ENCODE measurements around the gene KMT2E. TPM values are rescaled to one million over a fixed set of nuclear protein-coding genes. Genes with fewer than 3 reads are reported as not detected.
A peak's percentile ranks its signal among the peaks of the same experiment; 100 is the strongest.

Gene KMT2E
- total and polyA plus RNA-seq, 8 donors = 14.1 to 62.5 (median 32.2) TPM

DNA sequence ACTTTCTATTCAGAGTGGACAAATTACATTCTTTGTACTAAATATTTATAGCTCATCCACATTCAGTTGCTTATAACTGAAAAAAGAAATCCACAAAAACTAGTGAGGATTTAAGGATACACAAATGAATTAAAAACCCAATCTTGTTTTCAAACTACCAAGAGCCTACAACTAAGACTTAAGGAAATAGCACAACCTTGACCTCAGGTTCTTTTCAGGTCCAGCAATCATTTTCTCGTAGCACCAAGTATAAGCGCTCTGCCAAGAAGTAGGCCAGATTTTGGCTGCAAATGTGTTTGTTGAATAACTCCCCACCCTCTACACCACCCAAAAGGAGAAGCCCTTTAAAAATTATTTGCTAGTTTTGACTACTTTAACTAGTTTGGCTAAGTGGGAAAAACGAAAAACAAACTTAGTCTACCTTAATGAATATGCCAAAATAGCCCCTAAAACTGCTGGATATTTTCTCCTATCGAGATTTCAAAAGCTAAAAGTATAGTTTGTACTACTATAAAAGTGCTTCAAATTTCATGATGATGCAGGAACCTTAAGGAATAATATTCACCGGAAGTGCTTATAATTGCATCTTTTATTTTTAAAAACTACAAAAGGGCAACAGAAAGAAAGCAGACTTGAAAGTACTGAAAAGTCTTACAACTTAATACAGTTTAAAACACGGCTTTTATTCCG, 2.7 kb upstream of the KMT2E start:
- intact Hi-C loops (cut with DNase I) = no loop called here
- Histone ChIP-seq H3K27me3 (no peaks in the 10 kb centered on the region), H3K36me3 (no peaks in the 10 kb centered on the region), H3K9me3 (no peaks in the 10 kb centered on the region), H3K4me3 (peak overlapping the region; percentile 51 to 82 (median 68)), H3K27ac (peak overlapping the region; percentile 99 to 100 (median 100)), H3K4me1 (peaks cover 18 to 27% (median 26%) of the 10 kb centered on the region in 3 donors)
- FAIRE-seq = no peak
- TF ChIP-seq, protein P1, sequence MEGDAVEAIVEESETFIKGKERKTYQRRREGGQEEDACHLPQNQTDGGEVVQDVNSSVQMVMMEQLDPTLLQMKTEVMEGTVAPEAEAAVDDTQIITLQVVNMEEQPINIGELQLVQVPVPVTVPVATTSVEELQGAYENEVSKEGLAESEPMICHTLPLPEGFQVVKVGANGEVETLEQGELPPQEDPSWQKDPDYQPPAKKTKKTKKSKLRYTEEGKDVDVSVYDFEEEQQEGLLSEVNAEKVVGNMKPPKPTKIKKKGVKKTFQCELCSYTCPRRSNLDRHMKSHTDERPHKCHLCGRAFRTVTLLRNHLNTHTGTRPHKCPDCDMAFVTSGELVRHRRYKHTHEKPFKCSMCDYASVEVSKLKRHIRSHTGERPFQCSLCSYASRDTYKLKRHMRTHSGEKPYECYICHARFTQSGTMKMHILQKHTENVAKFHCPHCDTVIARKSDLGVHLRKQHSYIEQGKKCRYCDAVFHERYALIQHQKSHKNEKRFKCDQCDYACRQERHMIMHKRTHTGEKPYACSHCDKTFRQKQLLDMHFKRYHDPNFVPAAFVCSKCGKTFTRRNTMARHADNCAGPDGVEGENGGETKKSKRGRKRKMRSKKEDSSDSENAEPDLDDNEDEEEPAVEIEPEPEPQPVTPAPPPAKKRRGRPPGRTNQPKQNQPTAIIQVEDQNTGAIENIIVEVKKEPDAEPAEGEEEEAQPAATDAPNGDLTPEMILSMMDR (IDR thresholded peaks at IDR 0.05) = no peak
- WGBS, 2 donors = 0 to 1% methylated on average over 7 of the region's 7 CpGs
- DNase-seq = no peak
- ATAC-seq = no peak

DNA sequence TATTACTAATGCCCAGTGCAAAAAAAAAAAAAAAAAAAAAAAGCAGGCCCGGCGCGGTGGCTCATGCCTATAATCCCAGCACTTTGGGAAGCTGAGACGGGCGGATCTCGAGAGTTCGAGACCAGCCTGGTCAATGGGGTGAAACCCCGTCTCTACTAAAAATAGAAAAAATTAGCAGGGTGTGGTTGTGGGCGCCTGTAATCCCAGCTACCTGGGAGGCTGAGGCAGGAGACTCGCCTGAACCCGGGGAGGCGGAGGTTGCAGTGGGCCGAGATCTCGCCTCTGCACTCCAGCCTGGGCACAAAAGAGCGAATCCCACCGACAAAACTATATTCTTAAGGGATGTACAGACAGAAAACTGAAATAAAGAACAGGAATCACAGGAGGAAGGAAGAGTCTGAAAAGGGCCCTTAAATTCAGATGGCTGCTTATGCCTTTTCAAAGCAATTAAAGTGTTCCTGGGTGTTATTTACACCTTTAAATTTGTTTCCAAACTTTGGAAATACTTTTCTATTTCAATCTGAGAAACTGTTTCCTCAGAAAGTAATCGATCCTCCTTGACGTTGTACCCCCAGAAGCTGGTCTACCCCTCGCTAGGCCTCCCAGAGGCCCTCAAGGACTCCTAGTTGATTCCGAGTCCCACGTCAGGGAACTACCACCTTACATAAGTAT, 2.0 kb upstream of the KMT2E start:
- Histone ChIP-seq H3K4me1 (peaks cover 12 to 20% (median 19%) of the 10 kb centered on the region in 3 donors), H3K27ac (peak overlapping the region; percentile 99 to 100 (median 100)), H3K27me3 (no peaks in the 10 kb centered on the region), H3K4me3 (peak overlapping the region; percentile 51 to 82 (median 68)), H3K36me3 (no peaks in the 10 kb centered on the region), H3K9me3 (no peaks in the 10 kb centered on the region)
- 0% methylated on average over 20 to 21 of the region's 21 CpGs for WGBS, 2 donors
- peak in 1 of 6 donors; percentile 44 for DNase-seq
- ATAC-seq = no peak
- TF ChIP-seq, protein P1 (IDR thresholded peaks at IDR 0.05) = no peak
- FAIRE-seq = no peak
- intact Hi-C loops (cut with DNase I) = no loop called here

DNA sequence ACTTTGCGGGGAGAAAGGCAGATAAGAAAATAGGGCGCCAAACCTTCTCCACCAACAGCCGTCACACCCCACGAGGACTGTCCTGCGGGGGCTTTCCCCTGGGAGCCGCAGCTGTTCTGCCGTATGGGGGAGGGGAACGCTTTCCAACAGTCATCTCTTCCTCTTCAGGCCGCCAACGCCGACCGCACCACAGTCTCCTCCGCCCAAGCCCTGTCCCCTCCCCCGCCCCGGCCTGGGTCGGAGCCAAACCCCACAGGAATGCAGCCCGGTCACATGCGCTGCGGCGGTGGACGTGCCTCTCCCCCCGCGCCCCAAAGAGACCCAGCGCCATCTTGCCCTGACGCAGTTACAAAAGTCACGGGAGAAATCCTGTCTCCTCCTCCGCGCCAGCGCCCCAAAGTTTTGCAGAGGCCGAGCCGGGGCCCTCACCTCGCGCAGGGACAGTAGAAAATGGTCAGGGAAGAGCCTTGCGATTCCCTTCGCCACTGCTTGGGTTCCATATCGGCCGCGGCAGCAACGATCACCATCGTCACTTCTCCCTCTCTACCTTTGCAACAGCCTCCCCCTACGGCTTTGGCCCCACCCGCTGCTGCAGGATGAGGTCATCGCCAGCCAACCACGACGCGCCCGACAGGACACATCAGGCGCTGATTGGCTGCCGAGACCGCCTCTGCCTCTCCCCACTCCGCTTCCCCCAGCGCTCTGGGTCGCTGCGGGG, 1.3 kb upstream of the KMT2E start:
- H3K27ac ChIP-seq = peak overlapping the region; percentile 99 to 100 (median 100)
- peaks cover 12 to 19% (median 13%) of the 10 kb centered on the region in 3 donors for H3K4me1 ChIP-seq
- 0 to 1% methylated on average over 54 of the region's 54 CpGs for WGBS, 2 donors
- peak overlapping the region; percentile 51 to 82 (median 68) for H3K4me3 ChIP-seq
- H3K27me3 ChIP-seq = no peaks in the 10 kb centered on the region
- no peaks in the 10 kb centered on the region for H3K9me3 ChIP-seq
- intact Hi-C loops (cut with DNase I) = no loop called here
- TF ChIP-seq, protein P1 (IDR thresholded peaks at IDR 0.05) = no peak
- DNase-seq = peak; percentile 99 to 100 (median 99)
- H3K36me3 ChIP-seq = no peaks in the 10 kb centered on the region
- ATAC-seq = peak; percentile 81 to 90 (median 84)
- no peak for FAIRE-seq

DNA sequence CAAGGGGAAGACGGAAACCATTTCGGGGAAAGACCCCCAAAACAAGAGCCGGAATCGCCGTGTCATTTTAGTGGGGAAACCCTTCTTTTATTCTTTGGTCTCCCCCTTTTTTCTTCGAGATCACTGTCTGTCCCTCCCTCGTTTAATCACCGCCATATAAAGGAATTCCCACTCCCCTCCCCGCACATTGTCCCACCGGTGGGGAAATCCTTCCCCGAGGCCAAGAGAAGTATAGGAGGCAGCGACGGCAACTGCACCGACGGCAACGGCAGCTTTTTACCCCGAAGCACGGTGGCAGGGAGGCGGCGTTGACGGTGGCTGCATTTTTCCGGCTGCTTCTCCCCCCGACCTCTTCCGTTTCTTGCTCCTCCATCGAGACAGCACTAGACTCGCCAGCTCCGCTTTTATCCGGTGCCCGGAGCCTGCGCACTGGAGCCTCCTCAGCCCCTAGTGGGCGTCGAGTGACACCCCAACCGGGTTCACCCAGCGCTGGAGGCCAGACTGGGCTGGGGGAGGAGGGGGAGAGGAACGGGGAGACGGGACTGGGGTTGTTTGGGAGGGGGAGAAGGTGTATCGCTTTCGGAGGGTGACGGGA, 687 bp upstream of the KMT2E start:
- FAIRE-seq (no peak), DNase-seq (peak; percentile 93 to 98 (median 94)), ATAC-seq (peak; percentile 72 to 82 (median 75))
- Histone ChIP-seq H3K27me3 (no peaks in the 10 kb centered on the region), H3K4me3 (peak overlapping the region; percentile 51 to 82 (median 68)), H3K9me3 (no peaks in the 10 kb centered on the region), H3K36me3 (no peaks in the 10 kb centered on the region), H3K27ac (peak overlapping the region; percentile 99 to 100 (median 100)), H3K4me1 (peaks cover 16 to 19% (median 18%) of the 10 kb centered on the region in 3 donors)
- TF ChIP-seq, protein P1 (IDR thresholded peaks at IDR 0.05) = peak in 3 of 4 donors; percentile 26 to 46 (median 30)
- intact Hi-C loops (cut with DNase I) = no loop called here
- WGBS, 2 donors = 0 to 1% methylated on average over 39 of the region's 39 CpGs

All from pancreas (tissue), 10 donors.